SK-N-SH treated with all-trans-retinoic acid at 6 μM for 48 hours (cell line): ENCODE data around the gene TRAM1L1.

Experiments
- ARNTL ChIP-seq: fragments of 450-650 bp; formaldehyde crosslinking; IDR thresholded peaks from 2 replicates; pipeline ENCODE4 v1.5.0; 2020; ENCODE audit warnings: low read depth, mild to moderate bottlenecking, moderate library complexity, borderline replicate concordance
- BACH2 ChIP-seq: fragments of 250-450 bp; sonication (Bioruptor Pico); IDR thresholded peaks from 2 replicates; pipeline ENCODE4 v1.9.0; 2021; ENCODE audit warnings: mild to moderate bottlenecking, borderline replicate concordance
- CREB5 ChIP-seq: fragments of 250-450 bp; sonication (Bioruptor Pico); IDR thresholded peaks from 2 replicates; pipeline ENCODE4 v1.5.1; 2020; ENCODE audit warnings: low read depth, mild to moderate bottlenecking, moderate library complexity
- CSRNP3 ChIP-seq: fragments of 250-450 bp; sonication (Bioruptor Pico); IDR thresholded peaks from 2 replicates; pipeline ENCODE4 v1.5.1; 2021; ENCODE audit warnings: mild to moderate bottlenecking, moderate library complexity
- ISL1 ChIP-seq: fragments of 250-450 bp; sonication (Bioruptor Pico); IDR thresholded peaks from 2 replicates; pipeline ENCODE4 v2.1.2; 2022; ENCODE audit warnings: mild to moderate bottlenecking, moderate library complexity
- OSR1 ChIP-seq: fragments of 250-450 bp; sonication (Bioruptor Pico); IDR thresholded peaks from 2 replicates; pipeline ENCODE4 v1.8.0; 2022; ENCODE audit warnings: moderate library complexity, mild to moderate bottlenecking, inconsistent platforms
- PPARA ChIP-seq: fragments of 250-450 bp; sonication (Bioruptor Pico); IDR thresholded peaks from 2 replicates; pipeline ENCODE4 v1.5.0; 2020; ENCODE audit warnings: mild to moderate bottlenecking, borderline replicate concordance
- RARB ChIP-seq: fragments of 250-450 bp; sonication (Bioruptor Pico); IDR thresholded peaks from 2 replicates; pipeline ENCODE4 v1.8.0; 2021; ENCODE audit warnings: mild to moderate bottlenecking, moderate library complexity
- ZC3H10 ChIP-seq: fragments of 250-450 bp; sonication (Bioruptor Pico); IDR thresholded peaks from 2 replicates; pipeline ENCODE4 v1.5.1; 2021; ENCODE audit warnings: mild to moderate bottlenecking, moderate library complexity
- ZFP3 ChIP-seq: fragments of 250-450 bp; sonication (Bioruptor Pico); IDR thresholded peaks from 2 replicates; pipeline ENCODE4 v1.5.0; 2020; ENCODE audit warnings: mild to moderate bottlenecking, moderate library complexity
- ZFP30 ChIP-seq: fragments of 450-650 bp; formaldehyde crosslinking; IDR thresholded peaks from 2 replicates; pipeline ENCODE4 v1.5.0; 2022; ENCODE audit warnings: mild to moderate bottlenecking, moderate library complexity

GRCh38 chr4:117077760-117078159 is 7.6 kb downstream of the TRAM1L1 start:
- no peak for TF ChIP-seq CREB5 (CRISPR knock-in tag)
- TF ChIP-seq CSRNP3 (CRISPR knock-in tag): no peak
- no peak for TF ChIP-seq ISL1 (CRISPR knock-in tag)
- TF ChIP-seq ARNTL: no peak
- TF ChIP-seq BACH2: no peak
- TF ChIP-seq ZC3H10 (CRISPR knock-in tag): no peak
- no peak for TF ChIP-seq ZFP30 (CRISPR knock-in tag)
- no peak for TF ChIP-seq RARB (CRISPR knock-in tag)
- TF ChIP-seq ZFP3 (CRISPR knock-in tag): no peak
- TF ChIP-seq PPARA (CRISPR knock-in tag): no peak
- TF ChIP-seq OSR1 (CRISPR knock-in tag): no peak
